ENCODE data around the gene NCKAP5.
"Not testable (repeated sequence)": the region's sequence is repeated elsewhere in the genome, so short reads cannot be mapped to it uniquely, and the experiment has no call there.

Gene NCKAP5

DNA sequence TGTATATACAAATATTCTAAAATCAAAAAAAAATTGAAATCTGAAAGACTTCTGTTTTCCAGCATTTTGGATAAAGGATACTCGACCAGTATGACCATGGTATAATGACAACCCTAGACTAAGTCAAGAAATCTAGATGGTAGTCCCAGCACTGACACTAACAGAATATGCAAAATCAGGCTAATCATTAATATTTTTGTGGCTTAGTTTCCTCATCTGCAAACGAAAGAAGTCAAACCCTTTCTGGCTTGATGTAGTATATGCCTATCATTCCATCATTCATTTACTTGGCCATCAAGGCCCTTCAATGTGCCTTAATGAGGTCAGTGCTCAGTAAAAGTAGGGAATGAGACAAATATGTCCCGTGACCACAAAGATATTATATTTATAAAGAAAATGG, 83.5 kb downstream of the NCKAP5 start:
- DNase-seq = no peak
- Mint-ChIP-seq H3K4me3 (no peak overlapping the region), H3K27me3 (peaks cover 4% of the 10 kb centered on the region), H3K27ac (no peak overlapping the region), H3K9me3 (peaks cover 8% of the 10 kb centered on the region), H3K36me3 (ENCODE audit: low read depth) (no peaks in the 10 kb centered on the region), H3K4me1 (no peaks in the 10 kb centered on the region)
- ATAC-seq = no peak

DNA sequence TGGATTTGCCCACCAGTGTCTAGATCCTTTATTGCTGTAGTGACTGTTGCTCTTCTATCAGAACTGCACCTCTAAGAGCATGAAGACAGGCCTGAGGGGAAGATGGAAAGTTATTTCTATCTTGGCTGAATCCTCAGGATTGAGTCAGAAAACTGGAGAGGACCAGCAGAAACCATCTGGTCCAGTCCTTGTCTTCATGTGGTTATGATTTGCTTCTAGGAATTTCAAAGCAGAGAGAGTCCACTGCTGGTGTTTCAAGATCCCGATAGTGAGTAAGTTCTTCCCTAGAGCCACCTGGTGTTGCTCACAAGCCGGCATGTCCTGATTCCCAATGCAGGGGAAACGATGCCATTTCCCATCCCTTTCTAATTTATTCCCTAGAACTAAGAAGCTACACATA, 84.2 kb downstream of the NCKAP5 start:
- Mint-ChIP-seq H3K4me1 (no peaks in the 10 kb centered on the region), H3K36me3 (ENCODE audit: low read depth) (no peaks in the 10 kb centered on the region), H3K27ac (no peak overlapping the region), H3K9me3 (peaks cover 8% of the 10 kb centered on the region), H3K4me3 (no peak overlapping the region), H3K27me3 (peaks cover 4% of the 10 kb centered on the region)
- DNase-seq = no peak
- no peak for ATAC-seq

DNA sequence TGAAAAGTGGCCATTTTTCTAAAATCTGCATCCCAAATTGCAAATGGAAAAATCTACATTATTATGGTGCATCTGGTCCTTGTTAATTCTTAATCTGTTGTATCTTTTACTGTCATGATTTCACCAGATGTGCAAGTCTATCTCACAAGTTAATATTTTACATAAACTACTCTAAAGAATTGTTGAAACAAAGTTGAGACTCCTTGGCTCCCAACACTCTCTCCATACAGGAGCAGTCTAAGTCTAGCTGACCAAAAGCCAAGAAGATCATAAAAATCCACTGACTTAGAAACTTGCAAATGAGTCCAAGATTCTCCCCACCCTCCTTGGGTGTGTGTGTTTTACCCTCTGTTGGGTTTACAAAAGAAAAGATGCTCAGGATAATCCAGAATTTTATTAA, 85.1 kb downstream of the NCKAP5 start:
- H3K4me1 Mint-ChIP-seq = no peaks in the 10 kb centered on the region
- DNase-seq = no peak
- H3K27me3 Mint-ChIP-seq = peaks cover 4% of the 10 kb centered on the region
- H3K36me3 Mint-ChIP-seq (ENCODE audit: low read depth) = no peaks in the 10 kb centered on the region
- peaks cover 8% of the 10 kb centered on the region for H3K9me3 Mint-ChIP-seq
- H3K4me3 Mint-ChIP-seq = no peak overlapping the region
- H3K27ac Mint-ChIP-seq = no peak overlapping the region
- no peak for ATAC-seq

DNA sequence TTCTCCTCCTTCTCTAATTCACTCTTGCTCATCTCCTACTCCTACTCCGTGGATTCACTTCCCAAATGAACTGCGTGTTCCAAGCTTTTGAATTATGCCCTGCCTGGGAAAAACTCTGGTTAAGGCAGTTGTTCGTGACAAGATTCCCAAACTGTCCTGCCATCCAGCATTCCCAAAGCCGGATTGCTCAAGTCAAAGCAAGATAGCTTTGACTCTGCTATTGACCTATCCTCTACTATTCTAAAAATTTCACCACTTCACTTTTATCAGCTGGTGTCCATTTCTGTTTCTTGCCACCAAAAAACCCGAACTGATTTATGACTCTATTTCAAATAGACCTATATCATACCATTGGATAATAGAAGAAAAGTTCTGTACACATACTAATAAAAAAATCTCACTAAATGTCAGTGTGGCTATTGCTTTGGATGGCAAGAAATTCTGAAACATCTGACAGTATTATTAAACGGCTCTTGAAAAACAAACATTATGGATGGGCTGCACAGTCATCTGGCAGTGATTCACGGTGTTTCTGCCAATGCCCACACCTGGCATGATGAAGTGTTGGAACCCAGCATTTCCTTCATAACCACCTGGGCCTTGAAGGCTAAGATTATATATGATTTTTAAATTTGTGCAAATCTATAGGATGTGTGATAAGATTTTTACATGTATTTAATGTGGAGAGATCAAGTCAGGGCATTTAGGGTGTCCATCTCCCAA, 87.4 kb downstream of the NCKAP5 start:
- Mint-ChIP-seq H3K4me3 (no peak overlapping the region), H3K4me1 (no peaks in the 10 kb centered on the region), H3K27ac (no peak overlapping the region), H3K9me3 (no peaks in the 10 kb centered on the region), H3K27me3 (peaks cover 4% of the 10 kb centered on the region), H3K36me3 (ENCODE audit: low read depth) (no peaks in the 10 kb centered on the region)
- no peak for DNase-seq
- no peak for ATAC-seq

DNA sequence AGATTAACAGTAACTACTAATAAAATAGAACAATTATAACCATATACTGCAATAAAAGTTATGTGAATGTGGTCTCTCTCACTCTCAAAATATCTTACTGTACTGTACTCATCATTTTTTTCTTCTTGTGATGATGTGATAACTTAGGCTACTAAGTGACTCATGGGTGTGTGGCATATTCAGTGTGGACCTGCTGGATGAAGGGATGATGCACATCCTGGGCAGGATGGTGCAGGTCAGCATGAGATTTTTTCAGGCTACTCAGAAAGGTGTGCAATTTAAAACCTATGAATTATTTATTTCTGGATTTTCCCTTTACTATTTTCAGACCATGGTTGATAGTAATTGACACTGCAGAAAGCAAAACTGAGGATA, 90.7 kb downstream of the NCKAP5 start:
- ATAC-seq = no peak
- Mint-ChIP-seq H3K36me3 (ENCODE audit: low read depth) (no peaks in the 10 kb centered on the region), H3K4me3 (no peak overlapping the region), H3K27me3 (no peaks in the 10 kb centered on the region), H3K27ac (no peak overlapping the region), H3K9me3 (no peaks in the 10 kb centered on the region), H3K4me1 (no peaks in the 10 kb centered on the region)
- DNase-seq = no peak

DNA sequence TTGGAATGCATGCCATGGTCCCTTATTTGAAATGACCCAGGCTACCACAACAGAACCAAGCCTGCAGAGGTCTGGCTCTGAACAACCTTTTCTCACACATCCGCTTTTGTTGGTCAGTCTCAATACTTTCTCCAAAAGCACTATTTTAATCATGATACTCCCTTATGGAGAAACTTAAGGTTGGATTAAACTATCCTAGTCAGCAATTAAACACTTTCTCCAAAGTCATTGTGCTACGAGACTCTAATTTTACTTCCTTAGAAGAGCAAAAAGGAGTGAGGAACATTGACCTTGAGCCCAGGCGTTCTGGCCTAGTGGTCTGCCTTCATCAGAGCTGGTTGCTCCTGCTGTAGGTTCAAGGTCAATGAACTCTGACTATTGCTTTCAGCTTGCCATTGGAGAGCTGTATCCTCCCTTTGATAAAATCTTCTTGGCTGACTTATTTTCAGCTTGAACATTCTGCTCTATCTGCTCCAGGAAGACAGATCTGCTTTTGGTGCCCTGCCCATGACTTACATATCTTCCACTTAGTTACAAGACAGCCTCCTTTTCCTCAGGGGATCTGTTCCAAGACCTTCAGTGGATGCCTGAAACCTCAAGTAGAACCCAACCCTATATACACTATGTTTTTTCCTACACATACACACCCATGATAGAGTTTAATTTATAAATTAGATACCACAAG, 91.2 kb downstream of the NCKAP5 start:
- Mint-ChIP-seq H3K4me3 (no peak overlapping the region), H3K27me3 (no peaks in the 10 kb centered on the region), H3K9me3 (no peaks in the 10 kb centered on the region), H3K36me3 (ENCODE audit: low read depth) (no peaks in the 10 kb centered on the region), H3K4me1 (no peaks in the 10 kb centered on the region), H3K27ac (no peak overlapping the region)
- ATAC-seq (no peak), DNase-seq (no peak)

DNA sequence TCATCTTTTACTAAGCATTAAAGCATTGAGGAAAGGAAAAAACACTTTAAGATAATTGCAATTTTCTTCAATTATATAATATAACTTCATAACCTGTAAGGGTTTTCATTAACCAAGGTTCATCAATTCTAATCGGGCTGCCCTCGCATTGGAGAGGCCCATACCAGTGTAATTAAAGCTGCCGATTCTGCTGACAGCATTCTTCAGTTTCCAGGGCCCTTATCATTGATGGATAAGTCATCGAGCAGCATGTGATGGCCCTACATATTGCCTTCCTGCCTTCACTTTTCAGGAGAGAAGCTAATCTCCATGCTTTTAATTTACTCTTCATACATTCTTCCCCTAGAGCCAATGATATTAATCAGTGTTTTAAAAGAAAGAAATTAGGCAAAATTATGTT, 92.0 kb downstream of the NCKAP5 start:
- H3K36me3 Mint-ChIP-seq (ENCODE audit: low read depth) = no peaks in the 10 kb centered on the region
- no peak overlapping the region for H3K27ac Mint-ChIP-seq
- no peaks in the 10 kb centered on the region for H3K4me1 Mint-ChIP-seq
- H3K27me3 Mint-ChIP-seq = no peaks in the 10 kb centered on the region
- no peak overlapping the region for H3K4me3 Mint-ChIP-seq
- no peaks in the 10 kb centered on the region for H3K9me3 Mint-ChIP-seq
- no peak for ATAC-seq
- no peak for DNase-seq

DNA sequence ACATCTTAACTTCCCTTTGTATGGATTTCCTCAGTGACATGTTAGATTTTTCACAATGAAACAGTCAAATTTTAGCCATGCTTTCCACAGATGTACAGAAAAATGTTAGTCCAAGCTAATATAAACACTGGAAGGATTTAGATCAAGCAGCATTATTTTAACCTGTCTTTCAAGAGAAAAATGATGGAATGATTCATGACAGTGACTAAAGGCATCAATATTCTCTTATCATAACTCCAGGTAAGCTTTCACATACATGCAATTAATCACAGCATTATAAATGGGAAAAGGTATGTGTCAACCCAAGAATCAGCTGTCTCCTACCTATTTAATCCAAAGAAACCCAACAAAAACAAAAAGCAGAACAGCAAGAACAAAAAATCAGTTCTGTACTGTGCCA, 92.7 kb downstream of the NCKAP5 start:
- ATAC-seq (no peak), DNase-seq (no peak)
- H3K27ac Mint-ChIP-seq = no peak overlapping the region
- H3K4me1 Mint-ChIP-seq = no peaks in the 10 kb centered on the region
- H3K4me3 Mint-ChIP-seq = no peak overlapping the region
- H3K36me3 Mint-ChIP-seq (ENCODE audit: low read depth) = no peaks in the 10 kb centered on the region
- no peaks in the 10 kb centered on the region for H3K9me3 Mint-ChIP-seq
- no peaks in the 10 kb centered on the region for H3K27me3 Mint-ChIP-seq

DNA sequence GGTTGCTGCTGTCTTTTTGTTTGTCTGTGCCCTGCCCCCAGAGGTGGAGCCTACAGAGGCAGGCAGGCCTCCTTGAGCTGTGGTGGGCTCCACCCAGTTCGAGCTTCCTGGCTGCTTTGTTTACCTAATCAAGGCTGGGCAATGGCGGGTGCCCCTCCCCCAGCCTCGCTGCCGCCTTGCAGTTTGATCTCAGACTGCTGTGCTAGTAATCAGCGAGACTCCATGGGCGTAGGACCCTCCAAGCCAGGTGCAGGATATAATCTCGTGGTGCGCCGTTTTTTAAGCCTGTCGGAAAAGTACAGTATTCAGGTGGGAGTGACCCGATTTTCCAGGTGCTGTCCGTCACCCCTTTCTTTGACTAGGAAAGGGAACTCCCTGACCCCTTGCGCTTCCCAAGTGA, 97.8 kb downstream of the NCKAP5 start:
- H3K36me3 Mint-ChIP-seq (ENCODE audit: low read depth); H3K9me3 Mint-ChIP-seq; H3K27me3 Mint-ChIP-seq; ATAC-seq; DNase-seq; H3K4me1 Mint-ChIP-seq; H3K4me3 Mint-ChIP-seq; H3K27ac Mint-ChIP-seq: not testable (repeated sequence)

DNA sequence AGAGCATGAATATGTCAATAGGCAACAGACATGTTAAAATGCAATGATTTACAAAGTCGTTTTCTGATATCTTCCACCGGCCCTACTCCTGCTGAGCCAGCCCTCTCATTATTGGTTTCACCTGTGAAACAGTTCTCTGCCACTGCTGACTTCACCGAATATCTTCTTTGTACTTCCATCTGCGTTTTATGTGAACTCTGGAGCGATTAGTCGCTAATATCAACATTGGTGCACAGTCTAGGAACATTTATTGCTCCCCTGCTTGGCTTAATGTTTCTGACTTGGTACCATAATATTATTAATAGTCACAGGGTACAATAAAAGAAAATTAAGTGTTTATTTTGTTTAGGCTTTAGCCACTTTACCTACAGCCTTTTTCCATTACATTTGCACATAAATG, 105.5 kb downstream of the NCKAP5 start:
- H3K4me1 Mint-ChIP-seq = no peaks in the 10 kb centered on the region
- no peaks in the 10 kb centered on the region for H3K27me3 Mint-ChIP-seq
- no peaks in the 10 kb centered on the region for H3K9me3 Mint-ChIP-seq

DNA sequence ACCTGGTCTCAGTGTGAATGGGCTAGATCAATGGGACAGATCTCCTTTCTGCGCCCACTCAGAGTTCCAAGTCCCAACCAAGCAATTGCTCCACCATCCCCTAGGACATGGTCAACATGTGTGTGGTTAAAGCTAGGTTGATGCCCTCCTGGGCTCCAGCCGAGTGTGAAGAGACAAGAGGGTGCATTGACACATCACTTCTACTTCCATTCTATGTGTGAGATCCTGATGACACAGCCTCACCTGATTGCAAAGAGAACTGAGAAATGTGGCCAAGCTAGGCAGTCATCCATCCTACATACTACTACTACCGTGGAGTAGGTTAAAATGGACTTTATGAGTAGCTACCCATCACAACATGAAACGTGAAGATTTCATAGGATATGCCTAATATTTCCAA, 106.8 kb downstream of the NCKAP5 start:
- Mint-ChIP-seq H3K27me3 (no peaks in the 10 kb centered on the region), H3K9me3 (no peaks in the 10 kb centered on the region), H3K36me3 (ENCODE audit: low read depth) (no peaks in the 10 kb centered on the region), H3K27ac (no peak overlapping the region), H3K4me1 (no peaks in the 10 kb centered on the region), H3K4me3 (no peak overlapping the region)
- no peak for DNase-seq
- ATAC-seq = no peak

More for the DNA sequence above, 105.5 kb downstream of the NCKAP5 start:
- Mint-ChIP-seq H3K27ac (no peak overlapping the region), H3K4me3 (no peak overlapping the region), H3K36me3 (ENCODE audit: low read depth) (no peaks in the 10 kb centered on the region)
- DNase-seq (no peak), ATAC-seq (no peak)

DNA sequence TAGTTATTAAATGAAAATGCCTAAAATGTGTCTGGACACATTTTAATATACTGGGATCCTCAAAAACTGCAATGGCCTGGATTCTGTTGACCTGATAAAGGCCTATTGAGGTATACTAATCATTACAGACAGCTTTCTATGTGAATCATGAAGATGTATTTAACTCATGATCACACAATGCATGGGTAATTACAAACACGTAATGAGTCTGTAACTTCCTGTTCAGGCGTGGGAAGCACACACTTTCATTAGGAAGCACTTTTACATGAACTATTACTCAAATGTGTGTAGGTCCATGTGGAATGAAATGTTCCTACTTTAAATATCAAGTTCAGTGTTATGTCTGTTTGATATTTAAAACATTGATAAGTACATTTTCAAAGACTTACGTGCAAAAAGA, 108.7 kb downstream of the NCKAP5 start:
- Mint-ChIP-seq H3K4me1 (no peaks in the 10 kb centered on the region), H3K27me3 (no peaks in the 10 kb centered on the region), H3K27ac (no peak overlapping the region), H3K36me3 (ENCODE audit: low read depth) (no peaks in the 10 kb centered on the region), H3K9me3 (peaks cover 1% of the 10 kb centered on the region), H3K4me3 (no peak overlapping the region)
- ATAC-seq (no peak), DNase-seq (no peak)

DNA sequence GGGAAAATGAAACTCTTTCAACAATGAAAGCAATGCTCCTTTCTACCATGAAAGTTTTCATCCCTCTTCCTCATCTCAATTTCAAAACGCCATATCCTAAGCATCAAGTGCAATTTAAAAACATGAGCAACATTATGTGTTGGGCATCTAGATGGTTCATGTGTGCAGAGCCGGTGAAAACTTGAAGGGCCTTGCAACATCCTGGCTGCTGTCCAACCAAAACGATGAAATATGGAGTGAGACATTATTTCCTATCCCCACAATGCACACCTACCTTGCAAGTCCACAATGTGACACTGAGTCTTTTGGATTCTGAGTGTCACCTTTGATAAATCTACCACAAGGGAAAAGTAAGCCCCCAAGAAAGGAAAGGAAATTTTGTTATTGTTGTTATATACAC, 110.0 kb downstream of the NCKAP5 start:
- Mint-ChIP-seq H3K36me3 (ENCODE audit: low read depth) (no peaks in the 10 kb centered on the region), H3K27me3 (no peaks in the 10 kb centered on the region), H3K4me3 (no peak overlapping the region), H3K27ac (no peak overlapping the region), H3K4me1 (no peaks in the 10 kb centered on the region), H3K9me3 (peaks cover 4% of the 10 kb centered on the region)
- DNase-seq (no peak), ATAC-seq (no peak)

DNA sequence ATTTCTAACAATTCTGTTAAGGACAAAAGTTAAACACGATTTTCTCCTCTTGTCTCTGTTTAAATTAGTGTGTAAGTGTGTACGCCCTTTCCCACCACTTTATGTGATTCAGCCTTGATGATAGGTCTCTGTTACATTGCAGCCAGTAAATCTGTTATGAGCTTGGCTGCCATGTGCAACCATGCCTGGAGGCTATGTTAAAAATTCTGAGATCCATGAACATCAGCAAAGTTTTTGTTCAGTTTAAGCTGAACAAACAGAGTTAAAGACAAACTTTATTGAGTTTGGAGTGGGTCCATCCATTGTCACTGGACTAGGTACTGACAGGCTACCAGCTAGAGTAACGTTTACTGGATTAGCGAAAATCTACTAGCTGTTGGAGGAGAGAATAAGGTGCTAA, 110.4 kb downstream of the NCKAP5 start:
- H3K27me3 Mint-ChIP-seq = no peaks in the 10 kb centered on the region
- DNase-seq (no peak), ATAC-seq (no peak)
- H3K4me3 Mint-ChIP-seq = no peak overlapping the region
- H3K9me3 Mint-ChIP-seq = peaks cover 6% of the 10 kb centered on the region
- no peaks in the 10 kb centered on the region for H3K4me1 Mint-ChIP-seq
- no peak overlapping the region for H3K27ac Mint-ChIP-seq
- no peaks in the 10 kb centered on the region for H3K36me3 Mint-ChIP-seq (ENCODE audit: low read depth)

DNA sequence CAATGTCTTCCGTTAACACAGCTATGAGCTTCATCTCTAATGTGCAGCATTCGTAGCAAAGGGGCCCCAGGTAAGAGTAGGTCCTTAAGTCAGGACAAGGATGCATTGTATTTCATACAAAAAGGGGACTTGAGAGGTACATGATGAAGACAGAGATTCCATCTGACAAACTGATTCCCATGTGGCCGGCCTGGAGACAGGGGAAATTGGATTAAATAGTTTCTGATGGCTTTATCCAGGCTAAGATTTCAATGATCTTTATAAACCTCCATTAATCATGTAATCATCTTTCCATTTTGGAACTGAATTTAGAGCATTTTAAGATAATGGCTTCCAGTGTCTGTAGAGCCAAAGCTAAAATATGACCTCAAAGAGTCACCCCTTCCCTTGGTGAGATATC, 111.3 kb downstream of the NCKAP5 start:
- no peak for ATAC-seq
- no peak for DNase-seq
- Mint-ChIP-seq H3K4me3 (no peak overlapping the region), H3K27me3 (no peaks in the 10 kb centered on the region), H3K27ac (no peak overlapping the region), H3K9me3 (peaks cover 7% of the 10 kb centered on the region), H3K36me3 (ENCODE audit: low read depth) (no peaks in the 10 kb centered on the region), H3K4me1 (no peaks in the 10 kb centered on the region)

DNA sequence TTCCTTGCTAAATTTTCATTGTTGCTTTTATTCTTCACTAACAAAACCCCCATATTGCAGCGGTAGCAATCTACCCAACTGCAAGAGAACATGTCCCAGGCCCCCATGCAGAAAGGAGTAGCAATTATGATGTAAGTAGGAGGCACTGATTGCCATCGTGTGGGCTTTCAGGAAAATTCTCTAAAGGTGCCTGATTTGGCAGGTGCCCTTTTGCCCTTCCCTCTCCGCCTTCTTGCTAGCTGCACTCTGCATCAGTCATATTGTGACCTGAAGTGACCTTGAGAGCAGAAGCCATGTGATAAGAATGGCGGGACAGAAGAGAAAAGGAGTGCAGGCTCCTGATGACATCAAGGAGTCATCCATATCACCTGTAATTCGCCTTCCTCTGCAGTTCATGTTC, 112.1 kb downstream of the NCKAP5 start:
- ATAC-seq = no peak
- DNase-seq = no peak
- Mint-ChIP-seq H3K36me3 (ENCODE audit: low read depth) (no peaks in the 10 kb centered on the region), H3K27me3 (no peaks in the 10 kb centered on the region), H3K4me3 (no peak overlapping the region), H3K27ac (no peak overlapping the region), H3K4me1 (no peaks in the 10 kb centered on the region), H3K9me3 (peaks cover 7% of the 10 kb centered on the region)

Measured in activated naive CD8-positive, alpha-beta T cell treated with anti-CD3 and anti-CD28 coated beads, Interleukin-2, amount 50 U/mL, for 24 hours (primary cell).